NAMALWA (cell line): ENCODE measurements around the gene SDK1.

Experiments
- DNase-seq: peaks from one replicate; pipeline ENCODE4 v3.0.0-alpha.2; 2015; ENCODE audit warnings: low spot score

The SDK1 gene

DNA sequence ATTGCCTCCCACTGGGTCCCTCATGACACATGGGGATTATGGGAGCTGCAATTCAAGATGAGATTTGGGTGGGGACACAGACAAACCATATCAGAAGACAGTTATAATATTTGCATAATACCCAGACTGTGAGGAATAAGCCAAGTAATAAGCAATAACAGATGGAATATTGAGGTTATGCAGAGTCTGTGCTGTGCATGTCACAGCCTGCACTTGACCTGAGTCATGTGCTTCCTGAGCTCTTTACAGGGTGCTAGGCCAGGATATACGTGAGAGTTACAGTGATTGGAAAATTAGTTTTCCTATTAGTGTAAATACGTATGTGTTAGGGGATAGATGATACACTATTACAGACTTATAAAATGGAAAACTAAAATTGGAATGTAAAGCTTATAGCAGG lies 288.7 kb downstream of the SDK1 start:
- DNase-seq = no peak

DNA sequence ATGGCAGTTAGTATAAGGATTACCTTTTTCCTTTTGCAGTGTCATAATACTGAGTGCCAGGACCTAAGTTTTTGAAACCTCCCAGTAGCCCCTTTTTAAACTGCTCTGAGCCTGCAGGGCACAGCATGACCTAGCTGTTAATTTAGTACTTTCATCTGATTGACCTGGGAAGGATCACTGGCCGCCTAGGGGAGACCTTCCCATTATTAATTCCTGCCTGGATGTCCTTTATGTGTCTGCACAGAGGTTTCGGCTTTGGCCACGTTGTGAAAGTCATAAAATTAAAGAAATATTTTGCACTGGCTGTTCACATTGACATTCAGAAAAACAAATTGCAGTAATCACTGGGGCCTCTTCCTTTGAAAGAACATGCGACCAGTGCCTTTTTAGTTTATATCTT lies 290.2 kb downstream of the SDK1 start:
- DNase-seq = no peak

DNA sequence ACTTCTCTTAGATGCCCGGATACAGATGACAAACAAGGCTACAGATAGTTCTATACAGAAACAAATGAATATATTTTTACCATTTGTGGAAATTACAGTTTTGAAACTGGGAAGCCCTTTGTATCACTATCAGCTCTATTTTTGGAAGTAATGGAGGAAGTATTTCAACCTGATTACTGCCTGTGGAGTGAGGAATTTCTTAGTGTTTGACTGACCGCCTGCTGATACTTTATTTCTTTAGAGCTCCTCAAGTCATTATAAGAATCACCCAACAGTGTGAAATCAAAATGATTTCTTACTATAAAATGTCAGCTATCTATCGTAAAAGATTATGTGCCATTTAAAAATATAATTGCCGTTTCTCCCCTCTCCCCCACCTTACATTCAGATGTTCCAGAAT lies 290.9 kb downstream of the SDK1 start:
- DNase-seq = no peak

DNA sequence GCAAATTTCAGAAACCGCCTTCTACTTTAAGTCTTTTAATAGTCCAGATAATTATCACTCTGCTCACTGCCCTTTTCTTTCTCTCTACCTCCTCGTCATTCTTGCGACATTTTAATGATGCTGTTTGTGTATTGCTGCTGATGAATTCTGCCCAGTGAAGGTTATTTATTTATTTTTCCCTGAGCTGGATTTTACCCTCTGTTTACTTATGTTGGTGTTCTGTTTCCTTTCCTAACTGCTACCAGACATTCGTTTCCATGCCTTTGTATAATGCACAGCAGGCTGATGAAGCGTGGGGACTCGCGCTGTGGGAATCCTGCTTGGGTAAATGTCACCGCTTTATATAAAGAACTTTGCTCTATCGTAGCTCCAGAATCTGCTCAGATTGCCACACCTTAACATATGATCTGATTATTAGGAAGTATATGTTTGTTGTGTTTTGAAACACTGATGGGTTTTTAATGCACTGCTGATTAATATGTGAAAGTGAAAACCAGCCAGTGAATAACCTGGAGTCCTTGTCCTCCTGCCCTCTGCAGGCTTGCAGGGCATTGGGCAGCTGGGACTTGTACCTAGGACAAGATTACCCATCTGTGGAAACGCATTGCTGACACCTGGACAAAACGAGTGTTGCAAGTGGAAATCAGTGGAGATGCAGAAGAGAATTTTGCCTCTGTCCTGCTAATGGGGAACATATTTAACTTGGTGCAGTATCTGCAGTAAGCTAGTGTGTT lies 291.5 kb downstream of the SDK1 start:
- no peak for DNase-seq

DNA sequence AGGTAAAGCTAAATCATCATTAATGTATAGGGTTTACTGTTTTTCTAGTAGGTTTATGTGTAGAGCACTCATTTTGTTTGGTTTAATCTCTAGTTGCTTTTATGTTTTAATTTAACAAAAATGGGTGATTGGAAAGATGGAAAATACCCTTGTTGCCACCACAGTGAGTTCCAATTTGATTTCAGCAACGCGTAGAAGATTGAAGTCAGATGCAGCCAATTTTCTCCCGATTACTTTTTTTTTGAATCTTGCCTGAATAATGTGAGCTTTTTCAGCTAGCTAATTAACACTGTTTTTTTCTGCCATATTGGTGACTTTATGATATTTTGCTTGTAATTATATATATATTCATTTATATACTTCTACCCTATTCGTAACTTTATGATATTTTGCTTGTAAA lies 293.8 kb downstream of the SDK1 start:
- DNase-seq = no peak

DNA sequence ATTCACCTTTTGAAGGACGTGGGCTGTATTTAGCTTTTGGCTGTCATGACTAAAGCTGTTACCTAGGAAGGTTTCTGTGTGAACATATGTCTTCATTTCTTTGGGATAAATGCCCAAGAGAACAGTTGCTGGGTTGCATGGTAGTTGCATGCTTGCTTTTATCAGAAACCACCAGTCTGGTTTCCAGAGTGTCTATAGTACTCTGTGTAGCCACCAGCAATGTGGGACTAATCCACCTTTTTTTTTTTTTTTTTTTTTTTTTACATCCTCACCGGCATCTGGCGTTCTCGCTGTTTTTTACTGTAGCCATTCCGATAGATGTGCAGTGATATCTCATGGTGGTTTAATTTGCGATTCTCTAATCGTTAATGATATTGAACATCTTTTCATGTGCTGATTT lies 297.8 kb downstream of the SDK1 start:
- DNase-seq = no peak

DNA sequence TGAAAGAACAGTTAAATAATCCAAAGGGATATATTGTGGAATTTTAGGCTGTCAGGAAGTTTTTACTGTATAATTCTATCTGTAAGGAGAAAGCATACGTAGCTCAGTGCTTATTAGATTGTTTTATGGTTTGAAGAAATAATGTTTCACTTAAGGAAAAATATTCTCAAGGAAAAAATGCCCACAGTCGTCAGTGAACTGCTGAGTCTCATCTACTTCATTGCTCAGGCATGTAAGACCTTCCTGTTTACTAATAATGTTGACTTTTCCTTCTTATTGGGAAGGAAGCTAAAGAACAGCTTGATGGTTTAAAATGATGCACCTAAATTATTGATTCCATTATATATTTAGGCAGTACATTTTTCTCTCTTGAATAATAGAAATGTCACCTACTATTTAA lies 304.2 kb downstream of the SDK1 start:
- DNase-seq = no peak

DNA sequence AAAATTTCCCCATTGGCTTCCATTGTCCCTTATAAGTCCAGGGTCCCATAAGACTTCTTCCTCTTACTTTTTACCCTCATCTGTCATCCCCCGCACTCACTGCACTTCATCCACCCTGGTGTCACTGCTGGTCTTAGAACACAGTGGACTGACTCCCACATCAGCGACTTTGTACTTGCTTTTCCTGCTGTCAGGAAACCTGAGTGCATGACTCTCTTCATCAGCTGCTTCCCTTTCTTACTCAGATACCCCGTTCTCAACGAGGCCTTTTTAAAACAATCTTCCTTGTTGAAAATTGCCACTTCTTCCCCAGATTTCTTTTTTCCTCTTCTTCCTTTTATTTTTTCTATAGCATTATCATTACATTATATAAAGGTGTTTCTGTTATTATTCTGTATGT lies 305.4 kb downstream of the SDK1 start:
- no peak for DNase-seq

DNA sequence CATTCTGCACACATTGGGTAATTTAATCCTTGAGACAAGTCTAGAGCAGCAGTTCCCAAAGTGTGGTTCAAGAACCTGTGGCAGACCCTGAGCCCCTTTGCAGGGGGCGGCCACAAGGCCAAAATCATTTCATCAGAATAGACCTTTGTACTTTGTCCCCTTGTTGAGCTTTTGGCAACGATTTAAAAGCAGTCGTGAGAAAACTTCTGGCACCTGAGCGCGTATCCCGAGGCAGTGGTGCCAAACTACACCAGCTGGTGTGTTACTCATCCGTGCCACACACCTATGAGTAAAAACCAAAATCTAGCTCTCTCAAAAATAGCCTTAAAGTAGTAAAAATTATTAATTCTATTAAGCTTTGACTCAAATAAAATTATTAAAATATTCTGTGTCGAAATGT lies 306.8 kb downstream of the SDK1 start:
- DNase-seq = no peak

DNA sequence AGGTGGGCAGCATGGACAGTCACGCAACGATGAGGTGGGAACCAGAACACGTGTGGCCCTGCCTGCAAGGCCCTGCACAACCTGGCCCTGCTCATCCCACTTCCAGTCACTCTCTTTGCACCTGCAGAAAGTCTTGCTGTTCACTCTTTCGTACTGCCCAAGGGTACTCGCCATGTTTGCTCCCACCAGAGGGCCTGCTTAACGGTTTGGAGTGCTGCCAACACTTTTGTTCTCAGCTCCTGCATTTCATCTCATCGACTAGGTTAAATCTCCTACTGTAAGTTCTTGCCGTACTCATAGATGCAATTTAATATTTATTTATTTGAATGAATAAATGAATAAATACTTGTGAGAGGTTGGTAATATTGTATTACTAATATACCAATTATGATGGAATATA lies 315.3 kb downstream of the SDK1 start:
- DNase-seq = no peak

DNA sequence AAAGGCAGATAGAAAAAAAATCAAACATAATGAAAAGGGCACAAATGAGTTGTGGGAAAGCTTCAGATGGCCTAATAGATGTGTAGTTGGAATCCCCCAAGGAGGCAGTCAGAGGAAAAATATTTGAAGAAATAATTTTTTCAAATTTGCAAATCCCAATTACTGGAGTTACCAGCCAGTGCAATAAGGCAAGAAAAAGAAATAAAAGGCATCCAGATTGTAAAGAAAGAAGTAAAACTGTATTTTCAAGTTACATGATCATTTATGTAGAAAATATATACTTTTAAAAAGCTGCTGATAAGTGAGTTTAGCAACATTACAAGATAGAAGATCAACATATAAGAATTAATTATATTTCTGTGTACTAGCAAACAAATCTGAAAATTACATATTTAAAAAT lies 329.0 kb downstream of the SDK1 start:
- DNase-seq = no peak

DNA sequence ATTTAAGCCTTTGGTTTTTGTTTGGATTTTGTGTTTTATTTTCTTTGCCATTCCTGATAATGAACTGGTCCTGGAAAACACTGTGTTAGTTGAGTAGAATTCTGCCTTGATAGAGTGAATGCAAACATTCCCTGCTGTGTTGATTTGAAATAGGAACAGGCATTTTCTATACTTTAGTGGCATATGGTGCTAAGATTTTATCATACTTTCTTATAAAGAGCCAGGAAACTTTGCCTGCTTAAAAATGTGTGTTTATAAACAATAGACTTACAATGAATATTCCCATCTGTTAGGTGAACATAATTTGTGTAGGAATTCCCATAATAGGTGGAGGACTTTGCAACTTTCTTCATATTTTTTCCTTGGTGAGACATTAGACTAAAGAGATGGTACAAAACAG lies 333.3 kb downstream of the SDK1 start:
- no peak for DNase-seq

DNA sequence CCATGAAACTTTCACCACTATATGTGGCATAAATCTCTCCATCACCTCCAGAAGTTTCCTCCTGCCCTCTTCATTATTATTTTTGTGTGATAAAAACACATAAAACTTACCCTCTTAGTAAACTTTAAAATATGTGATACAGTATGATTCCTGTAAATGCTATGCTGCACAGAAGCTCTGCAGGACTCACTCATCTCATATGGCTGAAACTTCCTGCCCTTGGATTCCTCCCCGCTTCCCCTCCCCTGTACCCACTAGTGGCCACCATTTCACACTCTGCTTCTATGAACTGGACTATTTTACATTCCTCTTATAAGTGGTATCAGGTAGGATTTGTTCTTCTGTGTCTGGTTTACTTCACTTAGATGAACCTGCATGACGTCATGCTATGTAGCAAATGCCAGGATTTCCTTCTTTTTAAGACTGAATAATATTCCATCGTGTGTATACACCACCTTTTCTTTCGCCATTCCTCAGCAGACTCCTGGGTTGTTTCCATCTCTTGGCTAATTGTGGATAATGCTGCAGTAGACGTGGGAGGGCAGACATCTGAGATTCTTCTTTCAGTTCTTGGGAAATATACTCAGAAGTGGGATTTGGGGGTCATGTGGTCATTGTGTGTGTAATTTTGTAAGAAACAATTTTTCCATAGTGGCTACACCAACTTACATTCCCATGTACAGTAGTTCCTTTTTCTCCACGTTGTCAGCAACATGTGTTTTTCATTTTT lies 335.2 kb downstream of the SDK1 start:
- DNase-seq = no peak

DNA sequence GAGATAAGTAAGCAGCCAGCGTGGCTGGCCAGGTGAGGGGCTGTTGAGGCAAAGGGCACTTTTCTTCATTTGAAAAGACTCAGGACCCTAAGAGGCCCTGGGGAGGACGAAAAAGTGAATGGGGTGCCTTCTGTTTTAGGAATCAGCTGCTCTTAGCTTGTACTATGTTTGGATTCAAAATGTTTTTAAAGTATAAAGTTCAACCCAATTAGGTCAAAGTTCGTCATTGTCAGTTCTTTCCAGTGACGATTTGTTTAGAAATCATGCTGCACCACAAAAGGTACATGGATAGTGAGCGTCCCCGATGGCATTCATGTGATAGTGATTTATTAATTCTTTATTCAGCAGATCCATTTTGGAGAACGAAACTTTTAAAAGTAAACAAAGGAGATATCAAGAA lies 338.2 kb downstream of the SDK1 start:
- no peak for DNase-seq

DNA sequence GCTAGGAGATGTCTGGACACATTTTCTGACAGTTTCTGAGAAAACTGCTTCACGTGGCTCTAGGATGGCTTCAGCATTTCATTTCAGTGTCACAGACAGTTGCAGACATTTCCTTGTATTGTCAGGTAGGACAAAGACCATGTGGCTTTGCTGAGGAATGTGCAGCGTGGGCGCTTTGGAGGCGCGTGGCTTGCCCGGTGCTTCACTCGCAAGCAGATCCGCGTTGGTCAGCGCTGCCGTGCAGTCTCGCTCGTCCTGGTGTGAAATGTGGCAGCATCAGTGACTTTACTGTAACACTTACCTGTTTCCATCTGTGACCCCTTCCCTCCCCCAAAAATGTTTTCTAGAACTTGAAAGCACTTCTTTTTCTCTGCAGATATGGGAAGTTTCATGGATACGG lies 340.5 kb downstream of the SDK1 start:
- DNase-seq = no peak

DNA sequence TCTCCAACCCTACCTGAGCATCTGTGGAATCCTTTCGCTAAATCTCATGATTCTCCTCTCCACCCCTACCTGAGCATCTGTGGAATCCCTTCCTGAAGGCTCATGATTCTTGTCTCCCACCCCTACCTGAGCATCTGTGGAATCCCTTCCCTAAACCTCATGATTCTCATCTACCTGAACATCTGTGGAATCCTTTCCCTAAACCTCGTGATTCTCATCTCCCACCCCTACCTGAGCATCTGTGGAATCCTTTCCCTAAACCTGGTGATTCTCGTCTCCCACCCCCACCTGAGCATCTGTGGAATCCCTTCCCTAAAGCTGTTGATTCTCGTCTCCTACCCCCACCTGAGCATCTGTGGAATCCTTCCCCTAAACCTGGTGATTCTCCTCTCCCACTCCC lies 342.0 kb downstream of the SDK1 start:
- DNase-seq = no peak

DNA sequence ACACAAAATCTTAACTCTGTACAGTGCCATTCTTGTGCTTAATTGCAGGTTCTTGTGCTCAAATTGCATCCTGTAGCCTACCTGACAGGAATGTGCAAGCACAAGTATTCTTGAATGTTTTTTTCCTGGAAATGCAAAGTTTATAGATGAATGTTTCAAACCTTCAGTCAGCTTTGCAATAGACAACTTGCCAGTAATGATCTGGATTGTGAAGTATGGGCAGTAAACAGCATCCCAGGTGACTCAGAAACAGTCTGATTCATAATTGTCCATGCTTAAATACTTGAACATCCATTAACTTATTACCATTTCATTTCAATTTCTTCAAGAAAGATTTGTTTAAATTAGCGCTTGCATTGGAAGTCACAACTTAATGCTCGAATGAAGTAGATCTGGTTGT lies 347.2 kb downstream of the SDK1 start:
- DNase-seq = no peak

DNA sequence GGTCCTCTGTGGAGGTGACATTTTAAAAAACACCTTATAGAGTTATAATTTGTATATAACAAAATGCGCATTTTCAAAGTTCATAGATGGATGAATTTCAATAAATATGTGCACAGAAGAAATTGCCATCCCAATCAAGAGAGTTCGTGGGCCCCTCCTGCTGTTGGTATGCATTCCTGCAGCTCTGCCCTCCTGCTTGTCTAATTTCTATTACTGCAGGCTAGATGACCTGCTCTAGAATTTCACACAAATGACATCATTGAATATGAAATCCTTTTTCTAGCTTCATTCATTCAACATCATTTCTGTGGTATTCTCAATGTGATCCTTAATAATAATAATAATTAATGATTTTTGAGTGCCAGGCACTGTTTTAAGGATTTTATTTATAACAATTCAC lies 348.2 kb downstream of the SDK1 start:
- peak; percentile 19 for DNase-seq

DNA sequence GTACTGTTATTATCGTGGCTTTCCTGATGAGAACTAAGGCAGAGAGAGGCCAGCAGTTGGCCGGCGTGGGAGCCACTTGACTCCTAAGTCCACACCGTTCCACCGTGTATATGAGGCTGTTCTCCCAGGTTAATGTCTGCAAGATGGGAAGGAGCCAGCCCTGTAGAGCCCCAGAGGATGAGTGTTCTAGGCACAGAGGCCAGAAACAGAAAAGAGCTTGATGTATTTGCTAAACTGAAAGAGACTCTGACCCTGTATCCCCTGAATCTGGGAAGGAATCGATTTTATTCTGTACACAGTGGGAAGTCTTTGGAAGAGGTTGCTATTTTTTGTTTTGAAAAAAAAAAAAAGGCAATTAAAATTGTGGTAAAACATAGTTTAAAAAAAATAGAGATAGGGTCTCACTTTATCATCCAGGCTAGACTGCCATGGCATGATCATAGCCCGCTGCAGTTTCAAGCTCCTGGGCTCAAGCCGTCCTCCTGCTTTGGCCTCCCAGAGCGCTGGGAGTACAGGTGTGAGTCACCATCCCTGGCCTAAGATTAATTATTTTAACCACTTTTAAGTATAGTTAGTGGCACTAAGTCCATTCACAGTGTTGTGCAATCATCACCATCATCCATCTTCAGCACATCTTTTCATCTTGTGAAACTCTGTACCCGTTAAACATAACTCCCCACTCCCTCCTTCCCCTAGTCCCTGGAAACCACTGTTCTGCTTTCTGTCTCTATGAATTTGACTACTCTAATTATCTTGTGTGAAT lies 348.8 kb downstream of the SDK1 start:
- DNase-seq = no peak

DNA sequence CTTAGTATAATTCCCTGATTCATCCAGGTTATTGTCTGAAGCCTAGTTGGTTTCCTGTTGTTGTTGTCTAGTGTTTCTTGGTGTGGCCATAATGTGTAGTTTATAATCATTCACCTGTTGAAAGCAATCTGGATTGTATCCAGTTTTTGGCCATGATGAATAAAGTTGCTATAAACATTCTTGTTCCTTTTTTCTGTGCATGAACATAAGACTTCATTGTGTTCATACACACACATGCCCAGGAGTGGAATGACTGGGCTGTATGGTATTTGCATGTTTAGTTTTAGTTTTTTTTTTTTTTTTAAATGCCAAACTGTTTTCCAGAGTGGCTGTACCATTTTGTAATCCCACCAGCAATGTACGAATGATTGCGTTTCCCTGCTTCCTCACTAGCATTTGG lies 349.8 kb downstream of the SDK1 start:
- no peak for DNase-seq

DNA sequence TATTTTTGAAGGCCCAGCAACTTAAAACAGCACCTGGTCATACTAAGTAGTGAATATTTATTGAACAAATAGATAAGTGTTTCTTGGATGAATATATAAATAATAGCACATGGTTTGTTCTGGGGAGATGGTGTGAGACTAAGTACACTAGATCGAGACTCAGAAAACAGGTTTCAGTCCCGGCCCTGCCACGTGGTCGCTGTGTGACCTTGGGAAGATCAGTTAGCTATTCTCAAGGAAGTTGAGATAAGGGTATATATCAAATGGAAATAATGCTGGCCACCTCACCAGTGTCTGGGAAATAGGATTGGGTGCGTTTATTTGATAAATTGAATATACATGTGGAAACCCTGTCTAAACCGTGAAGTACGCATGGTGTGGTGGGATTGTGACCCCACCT lies 354.6 kb downstream of the SDK1 start:
- no peak for DNase-seq

DNA sequence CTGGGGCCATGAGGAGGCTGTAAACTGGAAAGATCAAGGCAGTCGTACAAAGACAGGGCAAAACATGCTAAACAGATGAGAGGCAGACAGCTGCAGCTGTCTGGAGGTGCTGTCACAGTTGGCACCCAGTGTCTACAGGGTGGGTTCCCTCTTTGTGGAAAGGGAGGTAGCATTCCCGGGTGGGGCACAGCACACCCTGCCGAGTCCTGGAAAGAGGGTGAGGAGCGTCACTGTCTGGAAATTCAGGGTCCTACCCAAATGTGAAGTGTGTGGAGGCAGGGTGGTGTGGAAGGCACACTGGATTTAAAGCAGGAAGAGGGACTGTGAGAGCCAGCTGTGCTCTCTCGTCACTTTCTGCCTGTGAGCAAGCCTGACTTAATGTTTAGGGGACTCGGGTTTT lies 356.2 kb downstream of the SDK1 start:
- DNase-seq = no peak

DNA sequence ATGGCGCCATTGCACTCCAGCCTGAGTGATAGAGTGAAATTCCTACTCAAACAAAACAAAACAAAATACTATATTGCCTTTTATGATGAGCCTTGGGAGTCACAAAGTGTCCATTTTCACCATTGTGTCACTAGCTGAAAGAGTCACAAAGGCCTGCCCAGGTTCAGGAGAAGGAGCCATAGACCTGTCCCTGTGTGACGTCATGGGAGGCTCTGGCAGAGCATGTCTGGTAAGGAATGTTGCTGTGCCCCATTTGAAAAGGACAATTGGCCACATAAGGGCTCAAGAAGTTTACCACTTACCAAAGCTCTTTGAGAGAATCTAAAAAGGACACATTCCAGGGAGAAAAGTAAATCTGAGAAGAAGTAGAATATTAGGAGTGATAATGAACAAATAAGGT lies 367.7 kb downstream of the SDK1 start:
- no peak for DNase-seq
